ENCODE results near the gene ARFGAP1.

ARFGAP1 gene

DNA sequence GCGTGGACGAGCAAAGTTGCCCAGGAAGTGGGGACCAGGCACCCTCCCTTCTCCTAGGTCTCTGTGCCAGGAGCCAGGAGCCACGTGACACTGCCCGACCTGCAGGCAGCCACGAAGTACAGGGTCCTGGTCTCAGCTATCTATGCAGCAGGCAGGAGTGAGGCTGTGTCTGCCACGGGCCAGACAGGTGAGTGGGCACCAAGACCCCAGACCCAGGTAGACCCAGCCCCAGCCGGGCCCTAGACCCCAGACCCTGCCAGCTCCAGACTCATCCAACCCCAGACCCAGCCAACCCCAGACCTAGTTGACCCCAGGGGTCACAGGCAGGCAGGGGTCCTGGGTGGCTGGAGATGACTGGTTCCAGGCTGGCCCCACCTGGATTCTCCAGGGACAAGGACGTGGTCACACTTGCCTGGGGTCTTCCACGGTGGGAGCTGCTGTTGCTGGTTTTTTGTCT lies 41.4 kb downstream of the ARFGAP1 start:
- 90% methylated on average over 6 of the region's 9 CpGs for WGBS (ENCODE audit: insufficient coverage)
- peaks cover 0 to 5% (median 0%) of the 10 kb centered on the region in 5 experiments for H3K27me3 ChIP-seq (replicated peaks in 2 of 5; ENCODE audit: control insufficient read depth in 4 of 5, insufficient read depth in 5 of 5, low read length in 4 of 5)
- POLR2A ChIA-PET, result no interaction called here

DNA sequence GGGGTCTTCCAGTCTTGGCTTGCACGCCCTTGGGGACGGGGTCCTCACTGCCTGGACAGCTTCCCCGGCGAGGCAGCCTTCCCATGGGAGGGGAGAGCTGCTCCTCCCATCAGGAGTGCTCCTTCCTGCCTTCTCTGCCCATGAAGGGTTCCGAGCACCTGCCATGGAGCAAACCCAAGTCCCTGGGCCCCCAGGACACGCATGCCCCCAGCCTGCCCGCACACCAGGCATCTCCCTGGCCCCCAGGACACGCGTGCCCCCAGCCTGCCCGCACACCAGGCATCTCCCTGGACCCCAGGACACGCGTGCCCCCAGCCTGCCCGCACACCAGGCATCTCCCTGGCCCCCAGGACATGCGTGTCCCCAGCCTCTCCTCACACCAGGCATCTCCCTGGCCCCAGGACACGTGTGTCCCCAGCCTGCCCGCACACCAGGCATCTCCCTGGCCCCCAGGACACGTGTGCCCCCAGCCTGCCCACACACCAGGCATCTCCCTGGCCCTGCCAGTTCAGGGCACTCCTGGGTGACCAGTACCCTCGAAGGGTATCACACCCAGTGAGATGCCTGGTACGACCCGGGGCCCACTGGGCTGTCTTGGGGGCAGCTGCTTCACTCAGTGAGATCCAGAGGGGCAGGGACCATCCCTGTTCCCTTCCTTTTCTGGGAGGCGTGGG lies 42.1 kb downstream of the ARFGAP1 start:
- POLR2A ChIA-PET, result no interaction called here
- WGBS (ENCODE audit: insufficient coverage), result 91% methylated on average over 15 of the region's 21 CpGs
- CTCF ChIA-PET, result no interaction called here
- DNase-seq, result no peak
- Histone ChIP-seq H3K36me3 (ENCODE audit: control insufficient read depth in 4 of 4, insufficient read depth in 4 of 4, low read length in 3 of 4) (no peaks in the 10 kb centered on the region), H3K27me3 (replicated peaks in 2 of 5; ENCODE audit: control insufficient read depth in 4 of 5, insufficient read depth in 5 of 5, low read length in 4 of 5) (peaks cover 0 to 2% (median 0%) of the 10 kb centered on the region in 5 experiments), H3K4me3 (ENCODE audit: control insufficient read depth in 1 of 7, extremely low read depth in 1 of 7, insufficient read depth in 4 of 7, low read depth in 2 of 7, low read length in 6 of 7) (no peak overlapping the region), H3K9me3 (ENCODE audit: control extremely low read depth in 1 of 5, control insufficient read depth in 4 of 5, insufficient read depth in 2 of 5, low read depth in 1 of 5, low read length in 4 of 5) (no peaks in the 10 kb centered on the region), H3K27ac (ENCODE audit: insufficient read depth in 1 of 2, low read depth in 1 of 2, low read length in 2 of 2, poor library complexity in 1 of 2, severe bottlenecking in 2 of 2) (no peak overlapping the region), H3K4me1 (ENCODE audit: control extremely low read depth in 1 of 4, control insufficient read depth in 4 of 4, insufficient read depth in 4 of 4, low read length in 3 of 4) (no peaks in the 10 kb centered on the region)

More for the DNA sequence above, 41.4 kb downstream of the ARFGAP1 start:
- no peak overlapping the region for H3K27ac ChIP-seq (ENCODE audit: insufficient read depth in 1 of 2, low read depth in 1 of 2, low read length in 2 of 2, poor library complexity in 1 of 2, severe bottlenecking in 2 of 2)
- H3K9me3 ChIP-seq (ENCODE audit: control extremely low read depth in 1 of 5, control insufficient read depth in 4 of 5, insufficient read depth in 2 of 5, low read depth in 1 of 5, low read length in 4 of 5), result no peaks in the 10 kb centered on the region
- no peak for DNase-seq
- CTCF ChIA-PET, result no interaction called here
- H3K36me3 ChIP-seq (ENCODE audit: control insufficient read depth in 4 of 4, insufficient read depth in 4 of 4, low read length in 3 of 4), result no peaks in the 10 kb centered on the region
- no peaks in the 10 kb centered on the region for H3K4me1 ChIP-seq (ENCODE audit: control extremely low read depth in 1 of 4, control insufficient read depth in 4 of 4, insufficient read depth in 4 of 4, low read length in 3 of 4)
- H3K4me3 ChIP-seq (ENCODE audit: control insufficient read depth in 1 of 7, extremely low read depth in 1 of 7, insufficient read depth in 4 of 7, low read depth in 2 of 7, low read length in 6 of 7), result no peak overlapping the region

DNA sequence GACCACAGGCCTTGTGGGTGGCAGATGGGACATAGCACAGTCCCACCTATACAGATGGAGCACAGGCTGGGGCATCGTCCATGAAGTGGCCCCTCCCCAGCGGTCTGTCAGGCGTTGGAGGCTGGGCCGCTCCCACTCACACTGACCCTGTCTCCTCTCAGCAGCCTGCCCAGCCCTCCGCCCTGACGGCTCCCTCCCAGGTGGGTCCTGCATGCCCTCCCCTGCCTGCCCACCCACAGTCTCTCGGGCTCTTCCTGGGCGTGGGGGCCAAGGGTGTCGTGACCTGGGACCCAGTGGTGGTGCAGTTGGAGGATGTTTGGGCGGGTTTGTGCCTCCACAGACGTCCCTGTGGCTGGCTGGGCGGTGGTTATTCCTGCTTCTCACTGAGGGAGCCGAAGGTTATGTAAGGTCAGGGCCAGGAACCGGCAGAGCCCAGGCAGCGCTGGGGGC lies 42.7 kb downstream of the ARFGAP1 start:
- POLR2A ChIA-PET, result no interaction called here
- DNase-seq, result no peak
- no peaks in the 10 kb centered on the region for H3K9me3 ChIP-seq (ENCODE audit: control extremely low read depth in 1 of 5, control insufficient read depth in 4 of 5, insufficient read depth in 2 of 5, low read depth in 1 of 5, low read length in 4 of 5)
- H3K36me3 ChIP-seq (ENCODE audit: control insufficient read depth in 4 of 4, insufficient read depth in 4 of 4, low read length in 3 of 4), result no peaks in the 10 kb centered on the region
- H3K27ac ChIP-seq (ENCODE audit: insufficient read depth in 1 of 2, low read depth in 1 of 2, low read length in 2 of 2, poor library complexity in 1 of 2, severe bottlenecking in 2 of 2), result no peak overlapping the region
- H3K27me3 ChIP-seq (replicated peaks in 2 of 5; ENCODE audit: control insufficient read depth in 4 of 5, insufficient read depth in 5 of 5, low read length in 4 of 5), result peaks cover 0 to 4% (median 0%) of the 10 kb centered on the region in 5 experiments
- no peaks in the 10 kb centered on the region for H3K4me1 ChIP-seq (ENCODE audit: control extremely low read depth in 1 of 4, control insufficient read depth in 4 of 4, insufficient read depth in 4 of 4, low read length in 3 of 4)
- 84% methylated on average over 12 of the region's 15 CpGs for WGBS (ENCODE audit: insufficient coverage)
- no peak overlapping the region for H3K4me3 ChIP-seq (ENCODE audit: control insufficient read depth in 1 of 7, extremely low read depth in 1 of 7, insufficient read depth in 4 of 7, low read depth in 2 of 7, low read length in 6 of 7)
- CTCF ChIA-PET, result no interaction called here

- no peak overlapping the region for H3K4me3 ChIP-seq (ENCODE audit: control insufficient read depth in 1 of 7, extremely low read depth in 1 of 7, insufficient read depth in 4 of 7, low read depth in 2 of 7, low read length in 6 of 7)
- H3K36me3 ChIP-seq (ENCODE audit: control insufficient read depth in 4 of 4, insufficient read depth in 4 of 4, low read length in 3 of 4), result no peaks in the 10 kb centered on the region
- CTCF ChIA-PET, result no interaction called here
- no peak for DNase-seq
- H3K9me3 ChIP-seq (ENCODE audit: control extremely low read depth in 1 of 5, control insufficient read depth in 4 of 5, insufficient read depth in 2 of 5, low read depth in 1 of 5, low read length in 4 of 5), result no peaks in the 10 kb centered on the region
- peaks cover 0 to 4% (median 0%) of the 10 kb centered on the region in 5 experiments for H3K27me3 ChIP-seq (replicated peaks in 2 of 5; ENCODE audit: control insufficient read depth in 4 of 5, insufficient read depth in 5 of 5, low read length in 4 of 5)
- no peaks in the 10 kb centered on the region for H3K4me1 ChIP-seq (ENCODE audit: control extremely low read depth in 1 of 4, control insufficient read depth in 4 of 4, insufficient read depth in 4 of 4, low read length in 3 of 4)
- POLR2A ChIA-PET, result no interaction called here
- 76% methylated on average over 25 of the region's 31 CpGs for WGBS (ENCODE audit: insufficient coverage)
- H3K27ac ChIP-seq (ENCODE audit: insufficient read depth in 1 of 2, low read depth in 1 of 2, low read length in 2 of 2, poor library complexity in 1 of 2, severe bottlenecking in 2 of 2), result no peak overlapping the region
Measured at GRCh38 chr20:63315731-63316491, 43.3 kb downstream of the ARFGAP1 start.

GRCh38 chr20:63316502-63316921 lies 43.9 kb downstream of the ARFGAP1 start:
- ChIA-PET CTCF (no interaction called here), POLR2A (no interaction called here)
- Histone ChIP-seq H3K9me3 (ENCODE audit: control extremely low read depth in 1 of 5, control insufficient read depth in 4 of 5, insufficient read depth in 2 of 5, low read depth in 1 of 5, low read length in 4 of 5) (no peaks in the 10 kb centered on the region), H3K4me1 (ENCODE audit: control extremely low read depth in 1 of 4, control insufficient read depth in 4 of 4, insufficient read depth in 4 of 4, low read length in 3 of 4) (no peaks in the 10 kb centered on the region), H3K27ac (ENCODE audit: insufficient read depth in 1 of 2, low read depth in 1 of 2, low read length in 2 of 2, poor library complexity in 1 of 2, severe bottlenecking in 2 of 2) (no peak overlapping the region), H3K4me3 (ENCODE audit: control insufficient read depth in 1 of 7, extremely low read depth in 1 of 7, insufficient read depth in 4 of 7, low read depth in 2 of 7, low read length in 6 of 7) (no peak overlapping the region), H3K36me3 (ENCODE audit: control insufficient read depth in 4 of 4, insufficient read depth in 4 of 4, low read length in 3 of 4) (no peaks in the 10 kb centered on the region), H3K27me3 (replicated peaks in 2 of 5; ENCODE audit: control insufficient read depth in 4 of 5, insufficient read depth in 5 of 5, low read length in 4 of 5) (peaks cover 0 to 10% (median 0%) of the 10 kb centered on the region in 5 experiments)
- WGBS (ENCODE audit: insufficient coverage), result 95% methylated on average over 13 of the region's 14 CpGs
- no peak for DNase-seq

GRCh38 chr20:63317061-63317460 lies 44.4 kb downstream of the ARFGAP1 start:
- Histone ChIP-seq H3K9me3 (ENCODE audit: control extremely low read depth in 1 of 5, control insufficient read depth in 4 of 5, insufficient read depth in 2 of 5, low read depth in 1 of 5, low read length in 4 of 5) (no peaks in the 10 kb centered on the region), H3K4me3 (ENCODE audit: control insufficient read depth in 1 of 7, extremely low read depth in 1 of 7, insufficient read depth in 4 of 7, low read depth in 2 of 7, low read length in 6 of 7) (no peak overlapping the region), H3K27me3 (replicated peaks in 2 of 5; ENCODE audit: control insufficient read depth in 4 of 5, insufficient read depth in 5 of 5, low read length in 4 of 5) (peaks cover 0 to 15% (median 2%) of the 10 kb centered on the region in 5 experiments), H3K4me1 (ENCODE audit: control extremely low read depth in 1 of 4, control insufficient read depth in 4 of 4, insufficient read depth in 4 of 4, low read length in 3 of 4) (no peaks in the 10 kb centered on the region), H3K27ac (ENCODE audit: insufficient read depth in 1 of 2, low read depth in 1 of 2, low read length in 2 of 2, poor library complexity in 1 of 2, severe bottlenecking in 2 of 2) (no peak overlapping the region), H3K36me3 (ENCODE audit: control insufficient read depth in 4 of 4, insufficient read depth in 4 of 4, low read length in 3 of 4) (no peaks in the 10 kb centered on the region)
- no CpG with 5 or more reads among the region's 6 CpGs for WGBS (ENCODE audit: insufficient coverage)
- POLR2A ChIA-PET, result no interaction called here
- CTCF ChIA-PET, result no interaction called here
- DNase-seq, result no peak

- 88% methylated on average over 16 of the region's 18 CpGs for WGBS (ENCODE audit: insufficient coverage)
- H3K27ac ChIP-seq (ENCODE audit: insufficient read depth in 1 of 2, low read depth in 1 of 2, low read length in 2 of 2, poor library complexity in 1 of 2, severe bottlenecking in 2 of 2), result no peak overlapping the region
- DNase-seq, result no peak
- H3K4me3 ChIP-seq (ENCODE audit: control insufficient read depth in 1 of 7, extremely low read depth in 1 of 7, insufficient read depth in 4 of 7, low read depth in 2 of 7, low read length in 6 of 7), result no peak overlapping the region
- H3K4me1 ChIP-seq (ENCODE audit: control extremely low read depth in 1 of 4, control insufficient read depth in 4 of 4, insufficient read depth in 4 of 4, low read length in 3 of 4), result no peaks in the 10 kb centered on the region
- ChIA-PET CTCF (no interaction called here), POLR2A (no interaction called here)
- no peaks in the 10 kb centered on the region for H3K36me3 ChIP-seq (ENCODE audit: control insufficient read depth in 4 of 4, insufficient read depth in 4 of 4, low read length in 3 of 4)
- peaks cover 0 to 21% (median 3%) of the 10 kb centered on the region in 5 experiments for H3K27me3 ChIP-seq (replicated peaks in 2 of 5; ENCODE audit: control insufficient read depth in 4 of 5, insufficient read depth in 5 of 5, low read length in 4 of 5)
- H3K9me3 ChIP-seq (ENCODE audit: control extremely low read depth in 1 of 5, control insufficient read depth in 4 of 5, insufficient read depth in 2 of 5, low read depth in 1 of 5, low read length in 4 of 5), result no peaks in the 10 kb centered on the region
Measured at GRCh38 chr20:63317601-63318291, 45.1 kb downstream of the ARFGAP1 start.
